Ectodermal cell (in vitro differentiated cells): Measurements from ENCODE around the gene DFFB.

Experiments used
- H3K27ac ChIP-seq: 2 replicates; pipeline ENCODE4 v1.7.0; 2013; ENCODE audit warnings: mild to moderate bottlenecking, low read depth, low read length; ENCODE audit not compliant: insufficient read depth, poor library complexity, severe bottlenecking
- H3K27me3 ChIP-seq: 2 replicates; pipeline ENCODE4 v1.7.0; 2013; ENCODE audit warnings: mild to moderate bottlenecking, low read length; ENCODE audit not compliant: insufficient read depth, control insufficient read depth, poor library complexity, severe bottlenecking
- H3K36me3 ChIP-seq: one replicate; pipeline ENCODE4 v1.7.0; 2013; ENCODE audit warnings: low read length; ENCODE audit not compliant: control insufficient read depth, insufficient read depth
- H3K4me1 ChIP-seq: one replicate; pipeline ENCODE4 v1.7.0; 2013; ENCODE audit warnings: low read length; ENCODE audit not compliant: control insufficient read depth, insufficient read depth
- H3K4me3 ChIP-seq: 2 replicates; pipeline ENCODE4 v1.7.0; 2013; ENCODE audit warnings: low read depth, low read length, control low read depth; ENCODE audit not compliant: insufficient read depth
- H3K9me3 ChIP-seq: 2 replicates; pipeline ENCODE4 v1.7.0; 2013; ENCODE audit warnings: mild to moderate bottlenecking, low read length, moderate library complexity; ENCODE audit not compliant: control insufficient read depth
- WGBS, 2 experiments: methylation state at CpG; one replicate each; pipeline ENCODE4 v1.1.7; 2013; ENCODE audit warnings: missing lambda C conversion rate in 2 of 2; 5-methylcytosine and 5-hydroxymethylcytosine counted together

DFFB gene

DNA sequence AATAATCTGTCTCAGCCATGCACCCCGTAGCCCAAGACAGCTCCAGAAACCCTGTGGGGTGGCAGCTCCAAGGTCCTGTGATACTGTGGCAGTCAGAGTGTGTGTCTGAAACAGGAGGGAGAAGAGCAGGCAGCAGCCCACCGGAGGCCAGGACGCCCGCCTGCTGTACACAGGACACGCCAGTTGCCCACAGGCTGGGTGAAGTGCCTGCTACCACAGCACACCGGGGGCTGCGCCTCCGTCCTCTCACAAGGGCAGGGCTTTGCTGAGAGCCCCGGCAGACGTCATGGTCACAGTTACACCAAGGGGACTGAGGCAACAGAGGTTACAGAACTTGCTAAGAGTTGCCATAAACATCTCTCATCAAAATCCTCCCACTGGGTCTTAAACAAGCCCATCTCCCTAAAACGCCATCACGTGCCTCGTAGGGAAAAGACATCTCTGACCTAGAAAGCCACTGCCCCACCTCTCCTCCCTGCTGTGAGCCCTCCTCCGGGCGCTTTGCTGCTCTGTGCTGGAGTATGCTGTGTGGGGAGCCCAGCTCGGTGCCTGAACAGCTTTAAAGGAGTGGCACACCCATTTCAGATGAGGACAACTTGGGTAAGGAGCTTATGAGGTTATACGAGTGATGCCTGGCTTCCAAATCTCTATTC, 37.5 kb downstream of the DFFB start:
- H3K36me3 ChIP-seq, result peaks cover 14% of the 10 kb centered on the region
- H3K27ac ChIP-seq, result no peak overlapping the region
- WGBS, 2 experiments, result 92 to 94% methylated on average over 17 of the region's 17 CpGs
- H3K27me3 ChIP-seq, result no peaks in the 10 kb centered on the region
- H3K4me1 ChIP-seq, result no peaks in the 10 kb centered on the region
- H3K9me3 ChIP-seq, result no peaks in the 10 kb centered on the region
- no peak overlapping the region for H3K4me3 ChIP-seq

GRCh38 chr1:3895279-3895950, 38.1 kb downstream of the DFFB start:
- 93 to 95% methylated on average over 13 of the region's 13 CpGs for WGBS, 2 experiments
- H3K36me3 ChIP-seq, result peaks cover 7% of the 10 kb centered on the region
- H3K9me3 ChIP-seq, result no peaks in the 10 kb centered on the region
- no peaks in the 10 kb centered on the region for H3K27me3 ChIP-seq
- H3K4me1 ChIP-seq, result no peaks in the 10 kb centered on the region
- H3K4me3 ChIP-seq, result no peak overlapping the region
- no peak overlapping the region for H3K27ac ChIP-seq

DNA sequence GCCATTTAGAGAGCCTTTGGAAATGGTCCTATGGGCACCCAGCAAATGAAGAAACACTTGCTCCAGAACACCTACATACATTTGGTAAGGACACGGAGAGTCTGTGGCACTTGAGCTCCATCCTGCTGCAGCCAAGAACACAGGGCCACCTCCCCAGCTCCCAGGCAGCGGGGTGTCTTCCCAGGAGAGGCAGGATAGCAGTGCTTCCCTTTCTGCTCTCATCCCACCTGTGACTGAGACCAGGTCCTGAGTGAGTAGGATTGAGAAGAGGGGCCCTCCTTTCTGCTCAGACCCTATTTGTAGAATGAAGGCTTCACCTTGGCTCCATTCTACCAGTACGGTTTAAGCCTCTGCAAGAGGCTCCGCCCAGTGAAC, 38.7 kb downstream of the DFFB start:
- Histone ChIP-seq H3K4me1 (no peaks in the 10 kb centered on the region), H3K27ac (no peak overlapping the region), H3K36me3 (peaks cover 4% of the 10 kb centered on the region), H3K4me3 (no peak overlapping the region), H3K27me3 (no peaks in the 10 kb centered on the region), H3K9me3 (no peaks in the 10 kb centered on the region)
- WGBS, 2 experiments, result 96 to 98% methylated on average over 4 of the region's 4 CpGs

GRCh38 chr1:3896396-3897000, 39.2 kb downstream of the DFFB start:
- Histone ChIP-seq H3K27ac (no peak overlapping the region), H3K27me3 (no peaks in the 10 kb centered on the region), H3K4me1 (no peaks in the 10 kb centered on the region), H3K36me3 (peaks cover 4% of the 10 kb centered on the region), H3K9me3 (no peaks in the 10 kb centered on the region), H3K4me3 (no peak overlapping the region)
- 94 to 96% methylated on average over 7 of the region's 7 CpGs for WGBS, 2 experiments

GRCh38 chr1:3898475-3898735, 41.1 kb downstream of the DFFB start:
- Histone ChIP-seq H3K4me1 (no peaks in the 10 kb centered on the region), H3K36me3 (no peaks in the 10 kb centered on the region), H3K4me3 (no peak overlapping the region), H3K9me3 (no peaks in the 10 kb centered on the region), H3K27ac (no peak overlapping the region), H3K27me3 (no peaks in the 10 kb centered on the region)

GRCh38 chr1:3898994-3899753, 41.9 kb downstream of the DFFB start:
- Histone ChIP-seq H3K27me3 (no peaks in the 10 kb centered on the region), H3K4me3 (peak overlapping the region; percentile 75), H3K36me3 (no peaks in the 10 kb centered on the region), H3K27ac (no peak overlapping the region), H3K4me1 (peaks cover 7% of the 10 kb centered on the region), H3K9me3 (no peaks in the 10 kb centered on the region)
- 24 to 35% methylated on average over 9 to 10 of the region's 10 CpGs for WGBS, 2 experiments

DNA sequence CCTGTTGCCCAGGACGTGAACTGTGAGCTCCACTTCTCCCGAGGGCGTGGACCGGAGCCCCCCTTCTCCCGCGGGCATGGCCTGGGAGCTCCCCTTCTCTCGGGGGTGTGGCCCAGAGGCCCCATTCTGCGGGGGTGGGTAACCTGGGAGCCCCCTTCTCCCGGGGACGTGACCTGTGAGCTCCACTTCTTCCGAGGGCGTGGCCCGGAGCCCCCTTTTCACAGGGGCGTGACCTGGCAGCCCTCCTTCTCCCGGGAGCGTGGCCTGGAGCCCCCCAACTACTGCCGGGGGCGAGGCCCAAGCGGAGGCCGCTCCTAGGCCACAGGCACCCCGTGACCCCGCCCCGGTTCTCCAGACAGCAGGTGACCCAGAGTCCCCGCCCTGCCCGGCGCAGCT, 42.5 kb downstream of the DFFB start:
- H3K36me3 ChIP-seq, result no peaks in the 10 kb centered on the region
- 0% methylated on average over 26 of the region's 26 CpGs for WGBS, 2 experiments
- H3K4me1 ChIP-seq, result peaks cover 10% of the 10 kb centered on the region
- peak overlapping the region; percentile 98 for H3K27ac ChIP-seq
- peak overlapping the region; percentile 75 for H3K4me3 ChIP-seq
- no peaks in the 10 kb centered on the region for H3K27me3 ChIP-seq
- no peaks in the 10 kb centered on the region for H3K9me3 ChIP-seq

- peak within 1 kb of the TSS; percentile 75 for H3K4me3 ChIP-seq
These were observed 43.1 kb downstream of the DFFB start, which contains the start of gene C1orf174 for GRCh38 chr1:3900150-3900968. Gene C1orf174, minus strand, starts transcription at chr1:3900272. Its CDS starts 86 bp downstream, at chr1:3900186.

DNA sequence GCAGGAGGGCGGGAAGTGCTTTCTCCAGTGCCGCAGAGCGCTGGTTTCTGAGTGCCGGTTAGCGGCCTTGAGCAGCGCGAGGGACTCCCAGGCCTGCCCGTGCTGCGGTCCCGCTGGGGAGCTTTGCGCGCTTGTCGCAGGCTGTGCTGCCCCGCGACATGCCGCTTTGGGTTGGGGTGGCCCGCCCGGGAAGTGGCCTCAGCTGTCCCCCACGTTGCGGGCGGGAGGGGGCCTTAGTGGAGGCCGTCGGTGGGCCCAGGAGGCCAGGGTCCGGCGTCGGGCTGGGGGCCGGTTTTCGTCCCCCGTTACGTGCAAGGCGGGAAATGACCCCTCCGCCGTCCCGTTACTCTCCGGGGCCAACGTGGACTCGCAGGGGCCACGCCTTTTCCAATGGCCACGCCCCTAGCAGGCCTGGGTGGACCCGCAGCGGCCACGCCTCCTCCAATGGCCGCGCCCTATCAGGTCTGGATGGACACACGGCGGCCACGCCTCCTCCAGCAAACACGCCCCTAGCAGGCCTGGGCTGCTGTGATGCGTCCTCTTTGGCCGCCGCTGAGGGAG, 43.8 kb downstream of the DFFB start:
- Histone ChIP-seq H3K36me3 (no peaks in the 10 kb centered on the region), H3K9me3 (no peaks in the 10 kb centered on the region), H3K27ac (peak overlapping the region; percentile 98), H3K27me3 (no peaks in the 10 kb centered on the region), H3K4me3 (peak overlapping the region; percentile 75), H3K4me1 (peaks cover 10% of the 10 kb centered on the region)
- WGBS, 2 experiments, result 0 to 1% methylated on average over 51 of the region's 51 CpGs

More at GRCh38 chr1:3900150-3900968, 43.1 kb downstream of the DFFB start, which contains the start of gene C1orf174:
- peaks cover 10% of the 10 kb centered on the region for H3K4me1 ChIP-seq
- 0 to 1% methylated on average over 54 to 57 of the region's 58 CpGs for WGBS, 2 experiments
- H3K36me3 ChIP-seq, result no peaks in the 10 kb centered on the region
- H3K27me3 ChIP-seq, result no peaks in the 10 kb centered on the region
- no peaks in the 10 kb centered on the region for H3K9me3 ChIP-seq
- H3K27ac ChIP-seq, result peak within 1 kb of the TSS; percentile 98
